ENCODE measurements around the gene HAPLN3. TPM values are rescaled to one million over a fixed set of nuclear protein-coding genes. Genes with fewer than 3 reads are reported as not detected.

HAPLN3 gene
- total RNA-seq, 4 donors from 2014 or later = 1.7 to 5.2 (median 2.1) TPM

DNA sequence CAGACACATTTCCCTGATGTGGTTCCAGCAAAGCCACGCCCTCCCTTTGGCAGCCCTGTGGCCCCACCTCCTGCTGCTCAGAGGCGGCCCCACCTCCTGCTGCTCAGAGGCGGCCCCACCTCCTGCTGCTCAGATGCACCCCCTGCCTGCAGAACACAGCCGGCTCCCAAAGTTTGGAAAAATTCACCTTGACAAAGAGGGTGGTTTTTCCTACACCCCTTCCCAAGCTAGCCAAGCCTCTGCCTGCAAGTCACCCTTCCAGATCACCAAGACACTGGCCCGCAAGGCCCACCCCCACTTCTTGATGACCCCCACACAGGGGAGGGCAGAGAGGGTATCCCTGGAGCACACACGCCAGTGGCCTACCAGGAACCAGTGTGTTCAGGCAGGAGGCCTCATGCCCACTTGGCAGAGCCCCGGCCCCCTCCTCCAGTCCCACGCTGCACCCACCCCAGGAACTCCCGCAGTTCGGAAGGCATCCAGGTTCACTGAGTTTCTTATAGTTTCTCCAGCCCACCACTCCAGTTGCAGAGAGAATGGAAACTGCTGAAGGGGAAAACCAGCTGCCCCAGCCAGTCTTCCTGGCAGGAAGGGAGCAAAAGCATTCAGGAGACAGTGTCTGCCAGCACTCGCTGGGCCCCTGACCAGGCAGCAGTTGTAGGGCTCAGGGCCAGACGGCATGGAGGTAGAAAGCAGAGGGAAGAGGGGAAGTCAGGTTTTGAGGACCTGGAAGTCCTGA lies 2.3 kb upstream of the HAPLN3 start:
- TF ChIP-seq, protein P1, sequence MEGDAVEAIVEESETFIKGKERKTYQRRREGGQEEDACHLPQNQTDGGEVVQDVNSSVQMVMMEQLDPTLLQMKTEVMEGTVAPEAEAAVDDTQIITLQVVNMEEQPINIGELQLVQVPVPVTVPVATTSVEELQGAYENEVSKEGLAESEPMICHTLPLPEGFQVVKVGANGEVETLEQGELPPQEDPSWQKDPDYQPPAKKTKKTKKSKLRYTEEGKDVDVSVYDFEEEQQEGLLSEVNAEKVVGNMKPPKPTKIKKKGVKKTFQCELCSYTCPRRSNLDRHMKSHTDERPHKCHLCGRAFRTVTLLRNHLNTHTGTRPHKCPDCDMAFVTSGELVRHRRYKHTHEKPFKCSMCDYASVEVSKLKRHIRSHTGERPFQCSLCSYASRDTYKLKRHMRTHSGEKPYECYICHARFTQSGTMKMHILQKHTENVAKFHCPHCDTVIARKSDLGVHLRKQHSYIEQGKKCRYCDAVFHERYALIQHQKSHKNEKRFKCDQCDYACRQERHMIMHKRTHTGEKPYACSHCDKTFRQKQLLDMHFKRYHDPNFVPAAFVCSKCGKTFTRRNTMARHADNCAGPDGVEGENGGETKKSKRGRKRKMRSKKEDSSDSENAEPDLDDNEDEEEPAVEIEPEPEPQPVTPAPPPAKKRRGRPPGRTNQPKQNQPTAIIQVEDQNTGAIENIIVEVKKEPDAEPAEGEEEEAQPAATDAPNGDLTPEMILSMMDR (IDR thresholded peaks at IDR 0.05 in 4 of 5, conservative IDR thresholded peaks at IDR 0.05 in 1 of 5) = peak; percentile 52 to 77 (median 60)
- TF ChIP-seq POLR2A (IDR thresholded peaks at IDR 0.05) = no peak
- Histone ChIP-seq H3K4me3 (no peak overlapping the region), H3K36me3 (peaks cover 0 to 37% of the 10 kb centered on the region in 2 donors), H3K9me3 (no peaks in the 10 kb centered on the region), H3K27ac (peak overlapping the region; percentile 71 to 85 (median 79)), H3K4me1 (peaks cover 22 to 49% of the 10 kb centered on the region in 2 donors), H3K27me3 (peaks cover 10 to 15% (median 14%) of the 10 kb centered on the region in 3 donors)
- intact Hi-C loops (cut with DNase I; ENCODE audit: low total_unique reads) = loop anchor here (5.0 kb wide), 2 partner anchors 275 kb away; partner anchors contain the start of gene AEN
- in situ Hi-C loops (cut with MboI; ENCODE audit: low sequenced_read_pairs in 4 of 4) = loop anchor here in 2 of 4 donors (10.0 kb wide), 2 partner anchors 277 to 287 kb away; no protein-coding TSS in a partner anchor
- ATAC-seq = peak; percentile 43 to 62
- peak; percentile 56 to 88 for DNase-seq

DNA sequence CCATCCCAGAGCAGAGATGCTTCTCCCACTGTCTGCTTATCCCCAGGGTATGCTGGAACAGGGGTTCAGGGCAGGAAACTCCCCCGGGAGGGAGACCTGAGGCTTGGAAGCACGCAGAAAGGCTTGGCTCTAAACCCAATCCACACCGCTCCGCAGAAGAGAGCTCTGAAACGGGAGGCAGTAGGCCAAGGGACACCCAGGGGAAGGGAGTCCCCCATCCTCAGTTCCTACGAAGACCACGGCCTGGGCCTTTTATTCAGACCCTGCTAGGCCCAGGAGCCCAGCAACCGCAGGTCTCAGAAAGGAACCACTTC lies 1.8 kb upstream of the HAPLN3 start:
- H3K9me3 ChIP-seq = no peaks in the 10 kb centered on the region
- H3K27me3 ChIP-seq = peaks cover 10 to 15% (median 14%) of the 10 kb centered on the region in 3 donors
- no peak for DNase-seq
- peaks cover 22 to 54% of the 10 kb centered on the region in 2 donors for H3K4me1 ChIP-seq
- in situ Hi-C loops (cut with MboI; ENCODE audit: low sequenced_read_pairs in 4 of 4) = loop anchor here in 2 of 4 donors (10.0 kb wide), 2 partner anchors 278 to 288 kb away; no protein-coding TSS in a partner anchor
- H3K27ac ChIP-seq = peak overlapping the region; percentile 71 to 85 (median 79)
- H3K4me3 ChIP-seq = no peak overlapping the region
- TF ChIP-seq POLR2A (IDR thresholded peaks at IDR 0.05) = no peak
- TF ChIP-seq, protein P1 (IDR thresholded peaks at IDR 0.05 in 4 of 5, conservative IDR thresholded peaks at IDR 0.05 in 1 of 5) = no peak
- ATAC-seq = no peak
- intact Hi-C loops (cut with DNase I; ENCODE audit: low total_unique reads) = loop anchor here (5.0 kb wide), 2 partner anchors 275 kb away; partner anchors contain the start of gene AEN
- H3K36me3 ChIP-seq = peaks cover 0 to 32% of the 10 kb centered on the region in 2 donors

DNA sequence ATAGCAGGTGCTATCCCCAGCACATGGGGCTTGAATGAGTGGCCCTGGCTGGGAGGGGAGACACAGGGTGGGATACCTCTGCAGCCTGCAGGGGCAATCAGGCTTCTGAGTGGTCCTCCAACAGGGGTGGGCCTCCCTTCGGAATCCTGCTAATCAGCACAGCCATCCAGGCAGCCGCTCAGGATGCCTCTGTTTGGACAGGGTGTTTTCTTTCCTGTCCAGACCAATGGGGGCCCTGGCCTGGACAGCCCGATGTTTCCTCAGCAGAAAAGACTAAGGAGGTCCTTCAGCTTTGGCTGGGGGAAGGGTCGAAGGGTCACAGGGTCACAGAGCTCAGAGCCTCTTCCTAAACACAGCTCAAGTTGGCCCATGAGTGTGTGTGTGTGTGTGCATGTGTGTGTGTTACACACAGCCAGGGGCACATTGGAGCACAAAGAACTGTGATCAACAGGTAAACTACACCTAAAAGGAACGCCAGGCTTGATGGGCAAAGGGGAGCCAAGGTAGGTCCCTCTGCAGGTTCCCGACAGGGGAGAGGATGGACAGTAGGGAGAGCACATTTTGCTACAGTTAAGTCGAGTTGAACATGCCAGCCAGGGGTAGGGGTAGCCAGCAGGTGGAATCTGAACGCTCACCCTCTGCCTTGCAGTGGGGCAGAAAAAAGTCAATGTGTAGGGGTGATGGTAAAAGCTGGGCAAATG lies 1.1 kb upstream of the HAPLN3 start:
- Histone ChIP-seq H3K27ac (peak overlapping the region; percentile 71 to 85 (median 79)), H3K4me3 (no peak overlapping the region), H3K27me3 (peaks cover 10 to 15% (median 14%) of the 10 kb centered on the region in 3 donors), H3K36me3 (peaks cover 0 to 26% of the 10 kb centered on the region in 2 donors), H3K9me3 (no peaks in the 10 kb centered on the region), H3K4me1 (peaks cover 18 to 56% of the 10 kb centered on the region in 2 donors)
- in situ Hi-C loops (cut with MboI; ENCODE audit: low sequenced_read_pairs in 4 of 4) = loop anchor here in 2 of 4 donors (10.0 kb wide), 2 partner anchors 278 to 288 kb away; no protein-coding TSS in a partner anchor
- ATAC-seq (no peak), DNase-seq (no peak)
- intact Hi-C loops (cut with DNase I; ENCODE audit: low total_unique reads) = loop anchor here (5.0 kb wide), 2 partner anchors 274 to 276 kb away; partner anchors contain the start of gene AEN
- TF ChIP-seq, protein P1 (IDR thresholded peaks at IDR 0.05 in 4 of 5, conservative IDR thresholded peaks at IDR 0.05 in 1 of 5) = no peak
- no peak for TF ChIP-seq POLR2A (IDR thresholded peaks at IDR 0.05)

DNA sequence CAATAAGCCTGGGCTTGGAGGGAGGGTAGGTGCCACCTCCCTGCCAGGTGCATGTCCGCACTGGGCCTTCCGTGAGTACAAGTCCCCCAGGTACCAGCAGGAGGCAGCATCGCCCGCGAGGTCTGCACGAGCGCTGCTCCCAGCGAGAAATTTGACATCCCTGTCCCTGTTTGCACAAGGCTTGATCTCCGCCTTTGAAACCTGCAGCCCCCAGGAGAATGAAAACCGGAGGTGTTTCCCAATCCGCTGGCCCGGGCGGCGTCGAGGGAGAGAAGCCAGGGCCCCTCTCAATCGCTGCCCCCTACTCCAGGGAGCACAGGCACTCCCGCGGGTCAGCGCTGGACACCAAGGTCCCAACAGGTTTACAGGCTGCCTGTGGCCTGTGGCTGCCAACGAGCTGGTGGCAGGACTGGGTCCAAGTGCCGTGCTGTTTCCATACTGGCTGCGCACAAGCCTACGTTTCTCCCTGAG lies 961 bp downstream of the HAPLN3 start:
- H3K4me3 ChIP-seq = peak overlapping the region; percentile 33 to 67 (median 56)
- peaks cover 12 to 49% of the 10 kb centered on the region in 2 donors for H3K4me1 ChIP-seq
- ATAC-seq = peak; percentile 24 to 49
- in situ Hi-C loops (cut with MboI; ENCODE audit: low sequenced_read_pairs in 4 of 4) (loop anchor here in 2 of 4 donors (10.0 kb wide), 2 partner anchors 280 to 290 kb away; no protein-coding TSS in a partner anchor), intact Hi-C loops (cut with DNase I; ENCODE audit: low total_unique reads) (loop anchor here (2.0 kb wide), 1 partner anchor 122 kb away; no protein-coding TSS in a partner anchor)
- H3K9me3 ChIP-seq = no peaks in the 10 kb centered on the region
- DNase-seq = peak in 1 of 2 donors; percentile 69
- peak overlapping the region in 1 of 4 donors; percentile 4 for H3K27ac ChIP-seq
- H3K27me3 ChIP-seq = peaks cover 10 to 15% (median 14%) of the 10 kb centered on the region in 3 donors
- TF ChIP-seq POLR2A (IDR thresholded peaks at IDR 0.05) = no peak
- TF ChIP-seq, protein P1 (IDR thresholded peaks at IDR 0.05 in 4 of 5, conservative IDR thresholded peaks at IDR 0.05 in 1 of 5) = peak; percentile 64 to 81 (median 72)
- peaks cover 0 to 7% of the 10 kb centered on the region in 2 donors for H3K36me3 ChIP-seq
